Adrenal gland (tissue), 5 donors: ENCODE data around the gene TAF5L.

ENCODE experiments used
- CTCF ChIP-seq, 6 experiments: fragments of 450-650 bp in 4 of 6; fragments of 200-600 bp in 2 of 6; sonication (generic) in 1 of 6; IDR thresholded peaks; 1 replicate in 5 of 6; 2 replicates in 1 of 6; pipeline versions ENCODE4 v1.5.1 to v1.8.0; 2016 to 2021; ENCODE audit warnings: antibody characterized with exemption in 6 of 6, mild to moderate bottlenecking in 2 of 6, moderate library complexity in 1 of 6
- POLR2A ChIP-seq, 2 donors: fragments of 450-650 bp; IDR thresholded peaks; one replicate each; pipeline ENCODE4 v1.6.1; 2017; ENCODE audit warnings: antibody characterized with exemption in 2 of 2, mild to moderate bottlenecking in 2 of 2, moderate library complexity in 1 of 2
- donor health status: DM: no; HTN: no; CAD: no.

DNA sequence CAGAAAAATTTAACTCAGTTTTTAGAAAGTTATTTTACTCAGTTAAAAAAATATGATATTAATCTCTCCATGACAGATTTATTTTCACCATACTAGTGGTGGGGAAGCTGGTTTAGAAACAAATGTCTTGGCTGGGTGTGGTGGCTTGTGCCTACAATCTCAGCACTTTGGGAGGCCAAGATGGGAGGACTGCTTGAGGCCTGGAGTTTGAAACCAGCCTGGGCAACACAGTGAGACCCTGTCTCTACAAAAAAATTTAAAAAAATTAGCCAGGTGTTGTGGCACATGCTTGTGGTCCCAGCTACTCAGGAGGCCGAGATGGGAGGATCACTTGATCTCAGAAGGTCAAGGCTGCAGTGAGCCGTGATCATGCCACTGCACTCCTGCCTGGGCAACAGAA, 17.3 kb downstream of the TAF5L start:
- TF ChIP-seq CTCF (IDR thresholded peaks at IDR 0.05) (no peak), POLR2A (IDR thresholded peaks at IDR 0.05) (no peak)
